Stimulated activated CD4-positive, alpha-beta T cell treated with anti-CD3 and anti-CD28 coated beads, Interleukin-4, amount 100 ng/mL, for 48 hours (primary cell): ENCODE data around the gene KRTAP2-2.
"Not testable (repeated sequence)": the region's sequence is repeated elsewhere in the genome, so short reads cannot be mapped to it uniquely, and the experiment has no call there.

Source experiments
- DNase-seq, 2 donors: peaks; one replicate each; pipeline ENCODE4 v3.0.0-alpha.2; 2020; ENCODE audit warnings: low read depth in 2 of 2

KRTAP2-2 gene

DNA sequence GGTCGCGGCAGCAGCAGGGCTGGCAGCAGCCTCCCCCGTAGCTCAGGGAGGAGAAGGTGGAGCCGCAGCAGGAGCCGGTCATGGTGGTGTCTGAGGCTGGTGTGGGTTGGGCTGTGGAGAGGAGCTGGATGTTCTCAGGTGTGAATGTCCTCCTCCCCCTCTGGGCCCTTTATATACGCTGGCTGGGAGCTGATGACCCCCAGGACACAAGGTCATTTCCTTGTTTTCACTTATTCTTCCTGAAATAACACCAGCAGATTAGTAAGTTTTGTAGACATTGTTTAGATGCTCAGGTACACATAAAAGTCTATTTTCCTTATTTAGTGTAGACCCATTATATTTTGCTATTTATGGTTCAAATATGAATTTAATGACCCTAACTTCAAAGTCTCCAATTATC is at the start of gene KRTAP2-2:
Gene KRTAP2-2, minus strand, starts transcription at position 101 of the 400 bp plus-strand sequence. Its CDS starts 19 bp downstream, at position 82.
- not testable (repeated sequence) for DNase-seq

DNA sequence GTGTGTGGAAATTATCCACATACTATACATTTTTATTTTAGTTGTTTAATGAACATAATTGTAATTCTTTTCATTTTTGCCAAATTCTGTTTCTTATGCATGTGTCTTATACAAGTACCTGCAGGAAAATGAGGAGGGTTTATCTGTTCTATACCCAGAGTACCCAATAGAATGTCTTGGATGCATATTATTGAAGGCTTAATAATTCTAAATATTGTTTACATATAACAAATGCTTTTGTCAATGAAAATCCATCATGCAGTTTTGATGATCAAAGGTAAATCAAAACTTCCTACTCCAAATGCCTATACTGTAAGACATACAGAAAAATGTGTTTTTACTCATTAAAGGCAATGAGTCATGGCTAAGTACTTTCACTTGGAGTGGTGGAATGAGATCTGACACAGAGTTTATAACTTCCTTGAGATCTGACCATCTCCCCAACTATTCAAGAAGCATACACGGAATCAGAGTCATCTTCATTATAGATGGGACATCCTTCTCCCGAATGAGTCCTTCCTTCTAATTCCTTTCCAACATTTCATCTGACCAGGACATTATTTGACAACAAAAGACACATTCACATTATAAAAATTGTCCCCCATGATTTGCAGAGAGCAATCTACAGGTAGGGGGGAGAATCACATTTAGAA is 49.5 kb upstream of the KRTAP2-2 start:
- DNase-seq, result not testable (repeated sequence)

- no peak for DNase-seq
Measured at GRCh38 chr17:41103896-41104295, 48.9 kb upstream of the KRTAP2-2 start.

- no peak for DNase-seq
Measured at GRCh38 chr17:41101586-41102259, 46.7 kb upstream of the KRTAP2-2 start, which contains the start of gene KRTAP4-16. Gene KRTAP4-16, minus strand, starts transcription at chr17:41102209. Its CDS starts 0 bp downstream, at chr17:41102209.

- not testable (repeated sequence) for DNase-seq
Measured at GRCh38 chr17:41099682-41100480, 44.9 kb upstream of the KRTAP2-2 start.

DNA sequence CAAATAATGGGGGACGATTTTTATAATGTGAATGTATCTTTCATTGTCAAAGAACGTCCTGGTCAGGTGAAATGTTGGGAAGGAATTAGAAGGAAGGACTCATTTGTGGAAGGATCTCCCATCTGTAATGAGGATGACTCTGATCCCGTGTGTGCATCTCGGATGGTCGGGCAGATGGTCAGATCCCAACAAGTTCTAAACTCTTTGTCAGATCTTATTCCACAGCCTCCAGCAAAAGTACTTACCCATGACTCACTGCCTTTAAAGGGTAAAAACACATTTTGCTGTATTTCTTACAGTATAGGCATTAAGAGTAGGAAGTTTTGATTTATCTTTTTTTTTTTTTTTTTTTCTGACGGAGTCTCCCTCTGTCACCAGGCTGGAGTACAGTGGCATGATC is 43.5 kb upstream of the KRTAP2-2 start:
- DNase-seq, result no peak

- DNase-seq, result no peak
Measured at GRCh38 chr17:41098042-41098441, 43.0 kb upstream of the KRTAP2-2 start, which contains the start of gene KRTAP4-8. Gene KRTAP4-8, minus strand, starts transcription at chr17:41098142. Its CDS starts 58 bp downstream, at chr17:41098084.

GRCh38 chr17:41096055-41096454 is 41.0 kb upstream of the KRTAP2-2 start:
- DNase-seq, result no peak

- not testable (repeated sequence) for DNase-seq
Measured at GRCh38 chr17:41088760-41089352, 33.8 kb upstream of the KRTAP2-2 start.

DNA sequence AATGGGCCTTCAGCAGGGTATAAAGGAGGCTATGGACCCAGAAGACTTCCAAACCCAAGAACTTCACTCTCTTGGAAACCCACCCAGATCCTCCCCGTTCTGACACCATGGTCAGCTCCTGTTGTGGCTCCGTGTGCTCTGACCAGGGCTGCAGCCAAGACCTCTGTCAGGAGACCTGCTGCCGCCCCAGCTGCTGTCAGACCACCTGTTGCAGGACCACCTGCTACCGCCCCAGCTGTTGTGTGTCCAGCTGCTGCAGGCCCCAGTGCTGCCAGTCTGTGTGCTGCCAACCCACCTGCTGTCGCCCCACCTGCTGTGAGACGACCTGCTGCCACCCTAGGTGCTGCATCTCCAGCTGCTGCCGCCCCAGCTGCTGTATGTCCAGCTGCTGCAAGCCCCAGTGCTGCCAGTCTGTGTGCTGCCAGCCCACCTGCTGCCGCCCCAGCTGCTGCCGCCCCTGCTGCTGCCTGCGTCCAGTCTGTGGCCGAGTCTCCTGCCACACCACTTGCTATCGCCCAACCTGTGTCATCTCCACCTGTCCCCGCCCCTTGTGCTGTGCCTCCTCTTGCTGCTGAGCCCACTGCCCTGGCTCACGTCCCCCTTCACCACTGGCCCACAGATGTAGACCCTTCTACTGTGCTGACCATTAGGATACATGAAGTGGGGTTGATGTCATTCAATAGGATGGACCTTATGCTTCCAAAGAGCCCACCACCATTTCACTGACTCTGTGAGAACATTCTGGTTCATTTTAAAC is 29.2 kb upstream of the KRTAP2-2 start, which contains the start of gene KRTAP4-7:
Gene KRTAP4-7, plus strand, starts transcription at position 51 of the 757 bp plus-strand sequence. Its CDS starts 57 bp downstream, at position 108.
- DNase-seq, result not testable (repeated sequence)

DNA sequence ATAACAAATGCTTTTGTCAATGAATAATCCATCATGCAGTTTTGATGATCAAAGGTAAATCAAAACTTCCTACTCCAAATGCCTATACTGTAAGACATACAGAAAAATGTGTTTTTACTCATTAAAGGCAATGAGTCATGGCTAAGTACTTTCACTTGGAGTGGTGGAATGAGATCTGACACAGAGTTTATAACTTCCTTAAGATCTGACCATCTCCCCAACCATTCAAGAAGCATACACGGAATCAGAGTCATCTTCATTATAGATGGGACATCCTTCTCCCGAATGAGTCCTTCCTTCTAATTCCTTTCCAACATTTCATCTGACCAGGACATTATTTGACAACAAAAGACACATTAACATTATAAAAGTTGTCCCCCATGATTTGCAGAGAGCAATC is 28.4 kb upstream of the KRTAP2-2 start:
- not testable (repeated sequence) for DNase-seq

- DNase-seq, result no peak
Measured at GRCh38 chr17:41082626-41083025, 27.6 kb upstream of the KRTAP2-2 start.

DNA sequence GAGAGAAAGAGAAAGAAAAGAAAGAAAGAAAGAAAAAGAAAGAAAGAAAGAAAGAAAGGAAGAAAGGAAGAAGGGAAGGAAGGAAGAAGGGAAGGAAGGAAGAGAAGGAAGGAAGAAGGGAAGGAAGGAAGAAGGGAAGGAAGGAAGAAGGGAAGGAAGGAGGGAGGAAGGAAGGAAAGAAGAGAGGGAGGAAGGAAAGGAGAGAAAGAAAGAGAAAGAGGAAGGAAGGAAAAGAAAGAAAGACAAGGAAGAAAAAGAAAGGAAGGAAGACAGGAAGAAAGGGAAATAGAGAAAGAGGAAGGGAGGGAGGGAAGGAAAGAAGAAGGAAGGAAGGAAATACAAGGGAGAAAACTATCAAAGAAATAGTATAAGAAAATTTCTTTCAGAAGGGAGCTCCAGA is 21.8 kb upstream of the KRTAP2-2 start:
- DNase-seq, result no peak

GRCh38 chr17:41073676-41074075 is 18.6 kb upstream of the KRTAP2-2 start:
- no peak for DNase-seq

DNA sequence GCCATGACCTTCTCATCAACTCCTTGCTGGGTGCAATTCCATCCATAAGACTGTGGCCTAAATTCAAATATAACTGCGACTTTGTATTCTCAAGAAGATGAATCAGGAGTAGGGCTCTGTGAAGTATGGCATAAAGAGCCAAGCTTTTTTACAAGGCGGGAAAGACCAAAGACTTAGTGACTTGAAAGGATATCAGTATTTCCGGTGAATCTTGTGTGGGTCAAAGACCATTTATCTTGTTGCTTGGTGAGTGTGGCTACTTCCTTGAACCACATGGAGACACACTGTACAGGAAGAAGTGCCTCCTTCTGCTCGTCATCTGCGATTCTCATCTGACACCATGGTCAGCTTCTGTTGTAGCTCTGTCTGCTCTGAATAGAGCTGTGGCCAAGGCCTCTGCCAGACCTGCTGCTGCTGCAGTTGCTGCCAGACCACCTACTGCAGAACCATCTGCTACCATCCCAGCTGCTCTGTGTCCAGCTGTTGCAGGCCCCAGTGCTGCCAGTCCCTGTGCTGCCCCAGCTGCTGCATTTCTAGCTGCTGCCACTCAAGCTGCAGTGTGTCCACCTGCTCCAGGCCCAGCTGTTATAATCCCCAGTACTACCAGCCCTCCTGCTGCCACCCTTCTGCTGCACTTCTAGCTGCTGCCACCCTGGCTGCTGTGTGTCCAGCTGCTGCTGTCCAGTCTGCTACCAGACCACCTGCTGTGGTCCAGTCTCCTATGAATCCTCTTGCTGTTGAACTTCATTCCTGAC is 16.8 kb upstream of the KRTAP2-2 start:
- no peak for DNase-seq

- DNase-seq, result no peak
Measured at GRCh38 chr17:41069031-41069430, 14.0 kb upstream of the KRTAP2-2 start.

GRCh38 chr17:41067281-41067680 is 12.3 kb upstream of the KRTAP2-2 start:
- DNase-seq, result no peak

DNA sequence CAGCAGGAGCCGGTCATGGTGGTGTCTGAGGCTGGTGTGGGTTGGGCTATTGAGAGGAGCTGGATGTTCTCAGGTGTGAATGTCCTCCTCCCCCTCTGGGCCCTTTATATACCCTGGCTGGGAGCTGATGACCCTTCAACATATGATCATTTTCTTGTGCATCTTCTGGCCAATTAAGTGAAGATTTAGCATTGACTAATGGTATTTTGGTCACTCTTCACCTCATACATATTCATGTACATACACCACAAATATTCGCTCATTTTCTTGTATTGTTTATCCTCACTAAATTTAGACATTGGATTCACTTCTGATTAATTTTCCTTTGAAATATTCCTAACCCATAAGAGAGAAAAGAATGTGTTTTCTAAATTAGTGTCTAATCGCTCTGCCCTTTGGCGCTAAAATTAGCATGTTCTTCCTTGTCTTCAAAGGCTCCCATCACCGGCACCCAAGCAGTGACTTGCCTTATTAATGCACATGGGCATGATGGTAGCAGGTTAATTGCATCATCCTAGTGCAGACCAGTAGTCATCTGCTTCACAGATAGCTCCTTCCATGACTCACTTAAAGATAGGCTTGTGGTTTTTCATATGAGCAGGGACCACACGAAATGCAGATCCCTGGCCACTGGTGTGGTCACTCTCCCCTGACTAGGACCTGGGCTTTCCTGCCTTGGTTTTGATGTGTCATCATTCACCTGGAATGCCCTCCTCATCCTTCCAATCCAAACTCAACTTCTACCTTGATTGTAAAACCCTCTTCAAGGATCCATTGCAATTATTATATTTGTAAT is 11.0 kb upstream of the KRTAP2-2 start, which contains the start of gene KRTAP2-4:
Gene KRTAP2-4, minus strand, starts transcription at position 51 of the 796 bp plus-strand sequence. Its CDS starts 34 bp downstream, at position 17.
- no peak for DNase-seq

DNA sequence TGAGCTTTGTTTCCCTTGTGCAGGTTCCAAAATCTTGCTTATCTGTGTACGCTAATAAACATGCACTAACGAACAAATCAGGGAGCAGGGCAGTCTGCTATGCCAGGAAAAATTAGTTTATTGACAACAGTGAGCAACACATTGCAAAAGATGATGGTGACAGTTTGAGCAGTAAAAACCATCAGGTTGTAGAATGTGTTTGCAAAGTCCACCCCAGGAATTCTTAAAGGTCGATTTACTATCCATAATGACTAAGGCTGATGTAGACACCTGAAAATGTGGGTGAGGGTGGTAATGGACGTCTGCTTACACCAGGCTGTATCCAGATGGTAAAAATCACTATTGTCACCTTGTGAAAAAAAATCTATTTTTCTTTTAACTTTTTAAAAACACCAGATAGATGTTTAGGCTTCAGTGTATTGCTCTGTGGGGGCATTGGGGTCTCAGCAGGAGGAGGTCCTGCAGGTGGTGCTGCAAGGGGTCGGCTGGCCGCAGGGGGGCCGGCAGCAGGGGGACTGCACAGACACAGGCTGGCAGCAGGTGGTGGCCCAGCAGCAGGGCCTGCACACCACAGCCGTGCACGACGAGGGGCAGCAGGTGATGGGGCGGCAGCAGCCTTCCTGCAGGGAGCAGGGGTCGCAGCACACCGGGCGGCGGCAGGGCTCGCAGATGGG is 10.1 kb upstream of the KRTAP2-2 start:
- not testable (repeated sequence) for DNase-seq
